Measurements from ENCODE around the gene TGFBR1. TPM values are rescaled to one million over a fixed set of nuclear protein-coding genes. Genes with fewer than 3 reads are reported as not detected.

The TGFBR1 gene
- total RNA-seq, 1 donor from 2014 or later = 316 TPM

GRCh38 chr9:99106044-99106375 lies 1.1 kb downstream of the TGFBR1 start:
- DNase-seq (ENCODE audit: low spot score) = no peak

- peak; percentile 72 for DNase-seq (ENCODE audit: low spot score)
Measured at GRCh38 chr9:99107421-99107820, 2.5 kb downstream of the TGFBR1 start.

- DNase-seq (ENCODE audit: low spot score) = no peak
Measured at GRCh38 chr9:99108131-99108530, 3.2 kb downstream of the TGFBR1 start.

- no peak for DNase-seq (ENCODE audit: low spot score)
Measured at GRCh38 chr9:99109522-99109921, 4.6 kb downstream of the TGFBR1 start.

GRCh38 chr9:99112750-99113413 lies 8.0 kb downstream of the TGFBR1 start:
- no peak for DNase-seq (ENCODE audit: low spot score)

- peak; percentile 67 for DNase-seq (ENCODE audit: low spot score)
Measured at GRCh38 chr9:99113414-99114048, 8.6 kb downstream of the TGFBR1 start.

GRCh38 chr9:99114049-99114440 lies 9.1 kb downstream of the TGFBR1 start:
- DNase-seq (ENCODE audit: low spot score) = no peak

- no peak for DNase-seq (ENCODE audit: low spot score)
Measured at GRCh38 chr9:99114846-99115500, 10.1 kb downstream of the TGFBR1 start.

GRCh38 chr9:99116003-99116411 lies 11.1 kb downstream of the TGFBR1 start:
- DNase-seq (ENCODE audit: low spot score) = peak; percentile 79

GRCh38 chr9:99118782-99119466 lies 14.0 kb downstream of the TGFBR1 start:
- DNase-seq (ENCODE audit: low spot score) = no peak

- DNase-seq (ENCODE audit: low spot score) = no peak
Measured at GRCh38 chr9:99119976-99120655, 15.2 kb downstream of the TGFBR1 start.

- DNase-seq (ENCODE audit: low spot score) = no peak
Measured at GRCh38 chr9:99121604-99122003, 16.7 kb downstream of the TGFBR1 start.

- DNase-seq (ENCODE audit: low spot score) = no peak
Measured at GRCh38 chr9:99124534-99125255, 19.8 kb downstream of the TGFBR1 start.

- no peak for DNase-seq (ENCODE audit: low spot score)
Measured at GRCh38 chr9:99125446-99125845, 20.5 kb downstream of the TGFBR1 start.

- DNase-seq (ENCODE audit: low spot score) = no peak
Measured at GRCh38 chr9:99126312-99126711, 21.4 kb downstream of the TGFBR1 start.

- no peak for DNase-seq (ENCODE audit: low spot score)
Measured at GRCh38 chr9:99127356-99128132, 22.6 kb downstream of the TGFBR1 start.

- DNase-seq (ENCODE audit: low spot score) = no peak
Measured at GRCh38 chr9:99128133-99128406, 23.2 kb downstream of the TGFBR1 start.

GRCh38 chr9:99129091-99129490 lies 24.2 kb downstream of the TGFBR1 start:
- no peak for DNase-seq (ENCODE audit: low spot score)

GRCh38 chr9:99130069-99130468 lies 25.2 kb downstream of the TGFBR1 start:
- no peak for DNase-seq (ENCODE audit: low spot score)

- DNase-seq (ENCODE audit: low spot score) = no peak
Measured at GRCh38 chr9:99133145-99133544, 28.2 kb downstream of the TGFBR1 start.

GRCh38 chr9:99134893-99135341 lies 30.0 kb downstream of the TGFBR1 start:
- no peak for DNase-seq (ENCODE audit: low spot score)

Measured in umbilical cord (tissue), 2 donors.